Smooth muscle cell (in vitro differentiated cells): ENCODE data around the gene SLC25A1. TPM values are rescaled to one million over a fixed set of nuclear protein-coding genes. Genes with fewer than 3 reads are reported as not detected.
"Not testable (repeated sequence)": the region's sequence is repeated elsewhere in the genome, so short reads cannot be mapped to it uniquely, and the experiment has no call there.

ENCODE experiments used
- DNase-seq: peaks from one replicate; lab custom pipeline; 2025; ENCODE audit not compliant: unreplicated experiment; lab: John Stamatoyannopoulos, UW
- H2AFZ ChIP-seq: fragments of 200-600 bp; sonication (generic); 2 replicates; pipeline ENCODE4 v1.6.0; 2016; ENCODE audit warnings: antibody characterized with exemption, low read depth, mild to moderate bottlenecking
- H3F3A ChIP-seq: fragments of 200-600 bp; sonication (generic); 2 replicates; pipeline ENCODE4 v1.6.0; 2017; ENCODE audit warnings: antibody characterized with exemption, low read depth
- H3K27ac ChIP-seq: fragments of 200-600 bp; sonication (generic); 2 replicates; pipeline ENCODE4 v1.5.1; 2016; ENCODE audit warnings: low read depth, mild to moderate bottlenecking
- H3K27me3 ChIP-seq: fragments of 200-600 bp; sonication (generic); 2 replicates; pipeline ENCODE4 v1.6.1; 2016; ENCODE audit warnings: low read depth, mild to moderate bottlenecking
- H3K36me3 ChIP-seq: fragments of 200-600 bp; sonication (generic); 2 replicates; pipeline ENCODE4 v1.5.1; 2016; ENCODE audit warnings: low read depth
- H3K4me1 ChIP-seq: fragments of 200-600 bp; sonication (generic); 2 replicates; pipeline ENCODE4 v1.5.1; 2016; ENCODE audit warnings: low read depth
- H3K4me2 ChIP-seq: fragments of 200-600 bp; sonication (generic); 2 replicates; pipeline ENCODE4 v1.6.0; 2016; ENCODE audit warnings: mild to moderate bottlenecking
- H3K4me3 ChIP-seq: fragments of 200-600 bp; sonication (generic); 2 replicates; pipeline ENCODE4 v1.5.1; 2016; ENCODE audit warnings: mild to moderate bottlenecking
- H3K79me2 ChIP-seq: fragments of 200-600 bp; sonication (generic); 2 replicates; pipeline ENCODE4 v1.6.0; 2016; ENCODE audit warnings: low read depth, mild to moderate bottlenecking
- H3K9ac ChIP-seq: fragments of 200-600 bp; sonication (generic); 2 replicates; pipeline ENCODE4 v1.6.0; 2016; ENCODE audit warnings: low read depth
- H3K9me3 ChIP-seq: fragments of 200-600 bp; sonication (generic); replicated peaks from 2 replicates; pipeline ENCODE4 v1.5.1; 2016; ENCODE audit warnings: low read depth
- H4K20me1 ChIP-seq: fragments of 200-600 bp; sonication (generic); 2 replicates; pipeline ENCODE4 v1.6.0; 2016; ENCODE audit warnings: low read depth
- CTCF ChIP-seq: fragments of 200-600 bp; sonication (generic); IDR thresholded peaks from 2 replicates; pipeline ENCODE4 v1.5.1; 2017; ENCODE audit warnings: borderline replicate concordance, mild to moderate bottlenecking, antibody characterized with exemption; ENCODE audit not compliant: insufficient read depth, poor library complexity, severe bottlenecking
- WGBS: methylation state at CpG from one replicate; pipeline ENCODE4 v1.1.7; 2016; ENCODE audit warnings: low lambda C conversion rate; 5-methylcytosine and 5-hydroxymethylcytosine counted together
- polyA plus RNA-seq: library from polyadenylated mRNA; unstranded; fragments of >200 nt; fragmentation: Nextera tagmentation; extraction: Ambion mirVana; gene quantifications from 2 replicates; pipeline ENCODE4 v1.2.1, GENCODE V29; 2016
- total RNA-seq: library from RNA; depleted of rRNA; stranded (reverse); fragments of >200 nt; gene quantifications from 2 replicates; pipeline ENCODE4 v1.2.3, GENCODE V29; 2014

The SLC25A1 gene
- total and polyA plus RNA-seq, 2 experiments from 2014 or later: 56.5 to 204 TPM

- Histone ChIP-seq H3K4me1 (no peaks in the 10 kb centered on the region), H3K36me3 (no peaks in the 10 kb centered on the region), H3K9ac (no peak overlapping the region), H3K79me2 (no peaks in the 10 kb centered on the region), H3K4me3 (no peak overlapping the region), H4K20me1 (no peaks in the 10 kb centered on the region), H2AFZ (no peak overlapping the region), H3K9me3 (no peaks in the 10 kb centered on the region), H3K27ac (no peak overlapping the region), H3F3A (no peaks in the 10 kb centered on the region), H3K4me2 (no peak overlapping the region), H3K27me3 (no peaks in the 10 kb centered on the region)
- WGBS: 94% methylated on average over 6 of the region's 6 CpGs
- no peak for TF ChIP-seq CTCF
- DNase-seq: no peak
Observed at GRCh38 chr22:19206287-19206686, 27.8 kb upstream of the SLC25A1 start.

- no peaks in the 10 kb centered on the region for H3K79me2 ChIP-seq
- 95% methylated on average over 4 of the region's 4 CpGs for WGBS
- no peak for TF ChIP-seq CTCF
- no peak overlapping the region for H3K4me3 ChIP-seq
- H3K4me1 ChIP-seq: no peaks in the 10 kb centered on the region
- no peak overlapping the region for H2AFZ ChIP-seq
- H3K27me3 ChIP-seq: no peaks in the 10 kb centered on the region
- no peaks in the 10 kb centered on the region for H3K9me3 ChIP-seq
- no peaks in the 10 kb centered on the region for H4K20me1 ChIP-seq
- H3K36me3 ChIP-seq: no peaks in the 10 kb centered on the region
- DNase-seq: no peak
- H3F3A ChIP-seq: no peaks in the 10 kb centered on the region
- no peak overlapping the region for H3K9ac ChIP-seq
- no peak overlapping the region for H3K4me2 ChIP-seq
- H3K27ac ChIP-seq: no peak overlapping the region
Observed at GRCh38 chr22:19204640-19205039, 26.1 kb upstream of the SLC25A1 start.

GRCh38 chr22:19203834-19204233 lies 25.3 kb upstream of the SLC25A1 start:
- H3K9ac ChIP-seq: no peak overlapping the region
- no peaks in the 10 kb centered on the region for H3K36me3 ChIP-seq
- H3K4me1 ChIP-seq: no peaks in the 10 kb centered on the region
- H4K20me1 ChIP-seq: no peaks in the 10 kb centered on the region
- no peaks in the 10 kb centered on the region for H3K79me2 ChIP-seq
- H3K4me3 ChIP-seq: no peak overlapping the region
- DNase-seq: no peak
- H3K4me2 ChIP-seq: no peak overlapping the region
- H3F3A ChIP-seq: no peaks in the 10 kb centered on the region
- WGBS: 91% methylated on average over 8 of the region's 8 CpGs
- H3K27ac ChIP-seq: no peak overlapping the region
- TF ChIP-seq CTCF: no peak
- H3K27me3 ChIP-seq: no peaks in the 10 kb centered on the region
- H3K9me3 ChIP-seq: no peaks in the 10 kb centered on the region
- H2AFZ ChIP-seq: no peak overlapping the region

- not testable (repeated sequence) for H3K4me1 ChIP-seq, H3K9me3 ChIP-seq, H3F3A ChIP-seq, H3K4me3 ChIP-seq, H3K79me2 ChIP-seq, DNase-seq, H4K20me1 ChIP-seq, H3K9ac ChIP-seq, H3K27ac ChIP-seq, H2AFZ ChIP-seq, H3K4me2 ChIP-seq, H3K27me3 ChIP-seq, H3K36me3 ChIP-seq
- WGBS: 95% methylated on average over 3 of the region's 3 CpGs
Observed at GRCh38 chr22:19202799-19203186, 24.3 kb upstream of the SLC25A1 start.
